Activated gamma-delta T cell treated with anti-CD3 and anti-CD28 coated beads, Interleukin-2, amount 50 U/mL, for 16 hours (primary cell): ENCODE measurements around the gene PDE6C.

ENCODE experiments used
- DNase-seq: peaks from one replicate; pipeline ENCODE4 v3.0.0-alpha.2; 2020; ENCODE audit warnings: low read depth

Gene PDE6C

GRCh38 chr10:93612311-93612710, at the start of gene PDE6C:
Gene PDE6C, plus strand, starts transcription at chr10:93612537. Its CDS starts 189 bp downstream, at chr10:93612726.
- no peak for DNase-seq

DNA sequence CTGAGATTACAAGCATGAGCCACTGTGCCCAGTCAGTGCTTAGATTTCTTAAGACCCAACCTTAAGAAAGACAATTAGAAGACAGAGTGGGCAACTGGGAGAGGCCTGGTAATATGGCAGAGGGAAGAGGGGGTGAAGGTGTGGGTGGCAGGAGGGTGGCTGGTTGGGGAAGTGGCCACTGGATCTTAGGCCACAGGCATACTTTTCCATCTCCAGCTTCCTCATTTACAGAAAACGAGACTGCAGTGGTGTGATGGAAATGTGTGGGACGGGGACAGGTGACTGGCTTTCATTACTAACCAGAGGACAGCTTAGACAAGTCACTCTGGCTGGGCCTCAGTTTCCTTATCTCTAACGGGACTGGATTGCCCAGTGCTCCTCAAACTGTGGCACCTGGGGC, 46.9 kb upstream of the PDE6C start:
- DNase-seq: no peak

DNA sequence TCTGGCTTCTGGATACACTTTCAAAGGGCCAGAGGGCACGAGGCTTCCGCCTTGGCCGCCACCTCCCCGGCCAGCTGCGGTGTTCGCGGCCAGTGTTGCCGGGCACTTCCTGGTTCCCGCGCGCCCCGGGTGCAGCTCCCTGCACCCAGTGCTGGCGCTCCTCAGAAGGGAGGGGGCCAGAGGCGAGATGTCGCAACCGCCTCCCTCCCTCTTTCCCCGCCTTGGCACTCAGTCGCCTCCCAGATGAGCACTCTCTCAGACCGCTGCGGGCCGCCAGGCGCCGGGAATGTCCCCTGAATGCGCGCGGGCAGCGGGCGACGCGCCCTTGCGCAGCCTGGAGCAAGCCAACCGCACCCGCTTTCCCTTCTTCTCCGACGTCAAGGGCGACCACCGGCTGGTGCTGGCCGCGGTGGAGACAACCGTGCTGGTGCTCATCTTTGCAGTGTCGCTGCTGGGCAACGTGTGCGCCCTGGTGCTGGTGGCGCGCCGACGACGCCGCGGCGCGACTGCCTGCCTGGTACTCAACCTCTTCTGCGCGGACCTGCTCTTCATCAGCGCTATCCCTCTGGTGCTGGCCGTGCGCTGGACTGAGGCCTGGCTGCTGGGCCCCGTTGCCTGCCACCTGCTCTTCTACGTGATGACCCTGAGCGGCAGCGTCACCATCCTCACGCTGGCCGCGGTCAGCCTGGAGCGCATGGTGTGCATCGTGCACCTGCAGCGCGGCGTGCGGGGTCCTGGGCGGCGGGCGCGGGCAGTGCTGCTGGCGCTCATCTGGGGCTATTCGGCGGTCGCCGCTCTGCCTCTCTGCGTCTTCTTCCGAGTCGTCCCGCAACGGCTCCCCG, 45.7 kb upstream of the PDE6C start, which contains the start of gene FFAR4:
TSS of gene FFAR4 (plus strand) at position 231 of the 842 bp plus-strand sequence. CDS start at position 287, 56 bp downstream.
- DNase-seq: no peak

GRCh38 chr10:93567277-93568104, 44.8 kb upstream of the PDE6C start:
- no peak for DNase-seq

DNA sequence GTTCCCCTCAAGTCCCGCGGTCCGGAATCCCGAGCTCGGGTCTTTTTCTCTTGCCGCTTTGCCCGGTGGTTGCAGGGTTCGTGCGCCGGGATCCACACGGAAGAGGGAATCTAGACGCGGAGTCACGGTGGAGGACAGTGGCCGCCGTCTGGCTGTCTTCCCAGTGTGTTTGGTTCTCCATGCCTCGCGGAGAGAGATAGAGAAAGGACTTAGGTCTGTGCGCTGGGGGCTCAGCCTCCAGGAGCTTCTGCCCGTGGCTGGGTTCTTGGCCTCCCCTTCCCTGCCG, 44.3 kb upstream of the PDE6C start:
- DNase-seq: no peak

DNA sequence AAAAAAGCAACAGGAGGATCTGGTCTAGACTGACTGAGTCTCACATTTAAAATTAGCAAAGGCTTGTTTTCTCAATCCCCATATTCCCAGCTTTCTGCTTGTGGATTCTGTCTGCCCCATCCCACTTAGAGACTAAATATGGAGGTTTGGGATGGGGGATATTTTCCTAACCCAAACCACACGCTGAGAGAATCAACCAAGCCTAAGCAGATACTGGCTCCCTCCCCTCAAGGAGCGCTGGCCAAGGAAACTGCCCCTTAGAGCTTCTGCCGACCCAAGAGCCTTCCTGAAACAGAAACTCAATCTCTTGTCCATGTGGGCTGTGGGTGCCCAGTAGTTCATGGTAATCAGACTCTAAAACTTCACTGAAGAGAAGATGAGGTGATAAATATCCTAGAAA, 42.0 kb upstream of the PDE6C start:
- DNase-seq: no peak

DNA sequence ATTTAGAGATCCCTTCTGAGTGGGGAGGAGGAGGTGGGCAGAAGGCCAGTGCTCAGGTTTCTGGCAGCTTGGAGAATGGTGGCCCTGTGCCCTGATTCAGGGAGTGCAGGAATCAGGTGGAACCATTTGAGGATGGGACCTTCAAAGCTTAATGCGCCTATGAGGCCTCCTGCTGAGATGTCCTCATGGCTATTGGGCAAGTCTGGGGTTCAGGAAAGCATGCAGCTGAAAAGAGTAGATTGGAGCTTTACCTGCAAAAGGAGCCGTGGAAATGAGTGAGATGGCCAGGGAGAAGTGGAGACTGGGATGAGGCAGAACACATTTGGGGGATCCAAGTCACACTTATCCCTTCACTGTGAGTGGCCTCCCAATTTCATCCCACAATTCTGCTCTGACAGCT, 39.7 kb upstream of the PDE6C start:
- DNase-seq: no peak

- DNase-seq: no peak
These were observed 39.1 kb upstream of the PDE6C start for GRCh38 chr10:93573051-93573909.

- no peak for DNase-seq
These were observed 38.4 kb upstream of the PDE6C start for GRCh38 chr10:93573924-93574323.

GRCh38 chr10:93576888-93577287, 35.4 kb upstream of the PDE6C start:
- DNase-seq: no peak

DNA sequence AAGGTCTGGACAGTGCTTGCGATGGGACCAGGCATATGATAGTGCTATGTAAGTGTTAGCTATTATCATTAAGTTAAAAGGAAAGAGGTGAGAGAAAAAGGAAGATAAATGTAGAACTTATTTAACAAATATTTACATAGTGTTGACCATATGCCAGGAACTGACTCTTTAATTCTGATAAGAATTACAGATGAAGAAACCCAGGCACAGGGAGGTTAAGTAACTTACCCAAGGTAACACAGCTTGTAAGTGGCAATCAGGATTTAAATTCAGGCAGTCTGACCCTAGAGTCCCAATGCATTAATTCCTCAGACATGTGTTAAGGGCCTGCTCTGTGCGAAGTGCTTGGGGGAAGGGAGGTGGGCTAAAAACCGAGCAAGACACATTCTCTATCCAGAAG, 34.8 kb upstream of the PDE6C start:
- no peak for DNase-seq

DNA sequence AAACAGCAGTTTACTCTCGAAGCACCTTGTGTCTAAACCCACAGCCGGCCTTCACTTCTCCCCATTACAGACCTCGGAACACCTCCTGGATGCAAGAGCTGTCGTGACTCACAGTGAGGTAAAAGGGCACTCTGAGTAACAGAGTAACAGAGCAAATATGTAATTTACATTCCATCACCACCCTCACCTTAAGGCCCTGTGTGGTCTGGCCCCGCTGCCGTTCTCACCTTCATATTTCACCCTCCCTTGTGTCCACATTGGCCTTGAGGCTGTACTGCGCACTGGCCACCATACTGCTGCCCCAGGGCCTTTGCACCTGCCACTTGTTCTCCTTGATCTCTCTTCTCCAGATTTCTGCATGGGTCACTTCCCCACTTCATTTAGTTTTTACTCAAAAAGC, 33.2 kb upstream of the PDE6C start:
- no peak for DNase-seq

- no peak for DNase-seq
These were observed 32.2 kb upstream of the PDE6C start for GRCh38 chr10:93579985-93580711.

DNA sequence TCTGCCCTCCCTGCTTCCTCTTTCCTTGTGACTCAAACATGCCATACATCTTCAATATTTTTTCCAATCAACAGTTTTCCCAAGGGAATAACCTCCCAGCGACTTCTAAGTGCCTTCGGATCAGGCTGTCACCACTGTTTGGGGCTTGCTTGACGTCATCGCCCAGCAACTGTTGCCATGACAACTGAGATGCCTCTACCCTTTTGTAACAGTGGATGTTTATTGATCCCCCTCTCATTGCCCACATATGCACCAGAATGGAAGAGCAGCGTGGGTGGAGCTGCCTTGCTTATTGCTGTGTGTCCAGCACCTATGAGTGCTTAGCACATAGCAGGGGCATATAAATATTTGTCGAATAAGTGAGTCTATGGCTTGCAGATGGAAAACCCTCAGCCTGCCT, 31.5 kb upstream of the PDE6C start:
- DNase-seq: no peak

DNA sequence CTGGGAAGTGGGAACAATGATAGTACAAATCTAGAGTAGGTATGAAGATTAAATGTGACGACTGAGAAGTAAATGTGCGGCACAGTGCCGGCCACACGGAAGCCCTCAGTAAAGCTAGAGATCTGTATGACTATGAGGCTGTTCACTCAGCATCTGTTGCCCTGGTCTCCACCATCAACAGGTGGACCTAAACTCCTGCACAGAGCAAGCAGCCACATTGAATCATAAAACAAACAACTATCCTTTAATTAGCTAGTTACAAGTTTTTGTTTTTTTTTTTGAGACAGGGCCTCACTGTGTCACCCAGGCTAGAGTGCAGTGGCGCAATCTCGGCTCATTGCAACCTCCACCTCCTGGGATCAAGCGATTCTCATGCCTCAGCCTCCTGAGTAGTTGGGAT, 27.9 kb upstream of the PDE6C start:
- DNase-seq: no peak

DNA sequence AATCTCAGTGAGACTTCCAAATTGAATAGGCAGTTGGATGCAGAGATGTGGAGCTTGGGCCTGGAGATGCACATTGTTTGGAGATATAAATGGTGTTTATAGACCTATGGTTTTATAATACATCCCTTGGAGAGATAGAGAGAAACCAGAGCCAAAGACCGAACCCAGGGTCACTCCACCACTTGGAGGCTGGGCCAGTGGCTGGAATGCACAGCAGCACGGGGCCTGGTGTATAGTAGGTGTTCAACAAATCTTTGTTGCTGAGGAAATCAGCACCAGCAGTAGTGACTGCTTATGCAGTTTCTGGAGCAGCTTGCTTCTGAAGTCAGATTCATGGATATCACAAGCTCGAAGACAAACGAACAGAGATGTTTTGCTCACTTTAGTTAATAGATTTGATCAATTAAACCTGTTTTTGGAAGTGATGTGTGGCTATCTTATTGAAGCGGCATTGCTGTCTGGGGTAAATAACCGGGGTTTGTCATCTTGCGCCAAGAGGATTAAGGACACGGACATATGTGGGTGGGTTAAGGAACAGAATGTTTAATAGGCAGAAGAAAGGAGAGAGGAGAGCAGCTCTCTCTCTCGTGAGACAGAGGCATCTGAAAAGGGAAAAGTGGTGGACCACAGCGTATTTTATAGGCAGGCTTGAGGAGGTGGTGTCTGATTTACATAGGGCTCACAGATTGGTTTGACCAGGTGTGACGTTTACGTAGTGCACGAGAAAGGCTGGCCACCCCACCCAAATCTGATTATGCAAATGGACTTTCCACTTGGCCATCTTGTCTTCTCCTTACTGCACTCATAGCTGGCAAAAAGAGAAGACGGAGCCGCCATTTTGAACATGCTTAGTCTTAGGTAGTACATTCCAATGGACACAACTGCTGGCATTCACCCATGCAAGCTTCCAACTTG, 22.4 kb upstream of the PDE6C start:
- no peak for DNase-seq

- DNase-seq: no peak
These were observed 21.7 kb upstream of the PDE6C start for GRCh38 chr10:93590638-93591037.

DNA sequence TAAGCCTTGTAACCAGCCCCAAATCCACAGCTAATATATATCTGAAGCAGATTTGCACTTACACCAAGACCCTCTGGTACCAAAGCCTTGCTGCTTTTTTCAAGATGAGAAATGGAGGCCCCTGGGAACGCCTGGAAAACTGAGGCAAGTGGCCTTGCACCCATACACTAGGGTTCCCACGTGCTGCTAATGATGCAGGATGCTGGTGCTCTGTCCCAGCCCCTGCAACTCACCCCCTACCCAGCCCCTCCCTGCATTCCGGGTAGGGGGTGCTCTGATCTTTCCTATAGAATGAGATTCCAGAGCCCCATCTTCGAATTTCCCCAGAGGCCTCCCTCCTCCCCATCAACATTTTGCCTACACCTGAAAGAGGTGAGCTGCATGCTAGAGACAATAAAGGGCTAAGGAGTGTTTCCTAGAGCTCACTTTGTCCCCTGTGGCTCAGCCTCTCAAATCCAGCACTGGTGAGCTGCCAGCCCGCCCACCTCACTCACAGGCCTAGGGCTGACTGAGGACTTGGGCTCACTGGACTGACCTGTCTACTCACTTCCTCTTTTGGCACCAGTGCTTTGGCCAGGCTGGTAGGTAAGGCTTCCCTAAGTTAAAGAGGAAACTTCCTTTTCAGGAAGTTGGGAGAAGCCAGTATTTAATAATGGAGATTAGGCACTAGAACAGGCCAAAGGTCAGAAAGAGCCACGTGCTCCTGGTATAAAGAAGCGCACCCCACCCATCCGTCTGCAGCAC, 21.1 kb upstream of the PDE6C start:
- no peak for DNase-seq

DNA sequence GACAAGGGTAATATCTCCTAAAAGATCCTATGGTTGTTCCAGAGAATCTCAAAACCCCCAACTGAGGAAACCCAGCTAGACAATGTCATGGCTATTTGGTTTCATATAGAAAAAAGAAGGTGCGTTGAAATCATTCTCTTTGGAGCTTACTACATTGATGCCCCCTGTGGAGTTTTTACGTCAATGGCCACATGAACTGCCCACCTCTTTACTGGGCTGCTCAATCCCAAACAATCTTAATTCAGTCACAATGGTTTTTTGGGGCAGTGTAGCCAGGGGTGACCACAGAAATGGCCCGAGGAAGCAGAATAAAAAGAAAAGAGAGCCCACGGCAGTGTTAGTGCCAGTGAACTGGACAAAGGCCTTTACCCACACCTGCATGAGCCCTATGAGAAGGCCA, 19.1 kb upstream of the PDE6C start:
- DNase-seq: no peak

- no peak for DNase-seq
These were observed 18.6 kb upstream of the PDE6C start for GRCh38 chr10:93593749-93594148.
